Colonic mucosa (tissue), 4 donors: Measurements from ENCODE around the gene DUSP16. TPM values are rescaled to one million over a fixed set of nuclear protein-coding genes. Genes with fewer than 3 reads are reported as not detected.
A peak's percentile ranks its signal among the peaks of the same experiment; 100 is the strongest.

ENCODE experiments used
- DNase-seq: peaks from one replicate; pipeline ENCODE4 v3.0.0-alpha.2; 2020
- H3K27ac ChIP-seq: fragments of 200-600 bp; one replicate; pipeline ENCODE4 v1.8.0; 2021
- H3K27me3 ChIP-seq: fragments of 200-600 bp; one replicate; pipeline ENCODE4 v1.8.0; 2021
- H3K36me3 ChIP-seq: fragments of 200-600 bp; one replicate; pipeline ENCODE4 v1.8.0; 2021
- H3K4me1 ChIP-seq: fragments of 200-600 bp; one replicate; pipeline ENCODE4 v1.8.0; 2021; ENCODE audit warnings: mild to moderate bottlenecking
- H3K4me3 ChIP-seq: fragments of 200-600 bp; one replicate; pipeline ENCODE4 v1.8.0; 2021
- H3K9ac ChIP-seq, 2 donors: one replicate each; pipeline ENCODE4 v1.7.0; 2013; ENCODE audit warnings: control low read depth in 2 of 2, low read depth in 2 of 2, low read length in 2 of 2
- H3K9me3 ChIP-seq: fragments of 200-600 bp; one replicate; pipeline ENCODE4 v1.8.0; 2021
- CTCF ChIP-seq: fragments of 200-600 bp; IDR thresholded peaks from one replicate; pipeline ENCODE4 v1.8.0; 2022; ENCODE audit warnings: antibody characterized with exemption, mild to moderate bottlenecking
- intact Hi-C: fragments of 100-400 bp; cut with DNase I; formaldehyde crosslinking; loops from one replicate; pipeline ENCODE4 v1.14.1; 2022
- total RNA-seq, 2 donors: library from RNA; stranded (reverse); fragmentation: NEBNext Ultra II Directional in 1 of 2; extraction: Animal tissue kit (Norgen Biotek cat#: 25700) in 1 of 2; gene quantifications; one replicate each; pipeline ENCODE4 v1.2.1, GENCODE V29; 2021
- donor health status: healthy.
- donor health status: DM: no; HTN: no; CAD: no.
- donor health status: DM: no; HTN: no; CAD: no.

Gene DUSP16
- total RNA-seq, 2 donors from 2014 or later: 47.5 to 60.2 TPM

- no peaks in the 10 kb centered on the region for H3K36me3 ChIP-seq
- no peaks in the 10 kb centered on the region for H3K4me1 ChIP-seq
- TF ChIP-seq CTCF: no peak
- no peaks in the 10 kb centered on the region for H3K9me3 ChIP-seq
- no peak overlapping the region for H3K9ac ChIP-seq
- no peak overlapping the region for H3K27ac ChIP-seq
- H3K4me3 ChIP-seq: no peak overlapping the region
- DNase-seq: no peak
- intact Hi-C loops: no loop called here
- no peaks in the 10 kb centered on the region for H3K27me3 ChIP-seq
Measured at GRCh38 chr12:12445165-12445881, 117.3 kb downstream of the DUSP16 start.

- H3K4me1 ChIP-seq: no peaks in the 10 kb centered on the region
- H3K27ac ChIP-seq: peak overlapping the region; percentile 46
- DNase-seq: peak; percentile 32
- no peak overlapping the region for H3K9ac ChIP-seq
- TF ChIP-seq CTCF: no peak
- H3K9me3 ChIP-seq: no peaks in the 10 kb centered on the region
- no peaks in the 10 kb centered on the region for H3K36me3 ChIP-seq
- H3K4me3 ChIP-seq: no peak overlapping the region
- no peaks in the 10 kb centered on the region for H3K27me3 ChIP-seq
- intact Hi-C loops: no loop called here
Measured at GRCh38 chr12:12443431-12443878, 119.2 kb downstream of the DUSP16 start.

- intact Hi-C loops: no loop called here
- Histone ChIP-seq H3K4me1 (no peaks in the 10 kb centered on the region), H3K4me3 (no peak overlapping the region), H3K9me3 (no peaks in the 10 kb centered on the region), H3K36me3 (no peaks in the 10 kb centered on the region), H3K9ac (no peak overlapping the region), H3K27me3 (no peaks in the 10 kb centered on the region), H3K27ac (peak overlapping the region; percentile 46)
- DNase-seq: no peak
- no peak for TF ChIP-seq CTCF
Measured at GRCh38 chr12:12442548-12443071, 120.1 kb downstream of the DUSP16 start.

- Histone ChIP-seq H3K27ac (peak overlapping the region; percentile 46), H3K4me1 (no peaks in the 10 kb centered on the region), H3K9ac (peak overlapping the region in 1 of 2 donors; percentile 21), H3K36me3 (no peaks in the 10 kb centered on the region), H3K4me3 (no peak overlapping the region), H3K9me3 (no peaks in the 10 kb centered on the region), H3K27me3 (no peaks in the 10 kb centered on the region)
- TF ChIP-seq CTCF: no peak
- DNase-seq: no peak
- intact Hi-C loops: no loop called here
Measured at GRCh38 chr12:12441843-12442461, 120.7 kb downstream of the DUSP16 start.

- Histone ChIP-seq H3K27me3 (no peaks in the 10 kb centered on the region), H3K9me3 (no peaks in the 10 kb centered on the region), H3K4me1 (no peaks in the 10 kb centered on the region), H3K36me3 (no peaks in the 10 kb centered on the region), H3K27ac (no peak overlapping the region), H3K9ac (peak overlapping the region in 1 of 2 donors; percentile 48), H3K4me3 (no peak overlapping the region)
- intact Hi-C loops: no loop called here
- DNase-seq: no peak
- no peak for TF ChIP-seq CTCF
Measured at GRCh38 chr12:12441429-12441807, 121.2 kb downstream of the DUSP16 start.
